Suprapubic skin (tissue), 4 donors: ENCODE measurements around the gene ARPC4.

Source experiments
- CTCF ChIP-seq, 2 donors: fragments of 200-600 bp in 1 of 2; fragments of 450-650 bp in 1 of 2; sonication (generic) in 1 of 2; IDR thresholded peaks; one replicate each; pipeline ENCODE4 v1.5.1; 2016 to 2019; ENCODE audit warnings: antibody characterized with exemption in 2 of 2, mild to moderate bottlenecking in 1 of 2, moderate library complexity in 1 of 2
- POLR2A ChIP-seq, 2 donors: fragments of 450-650 bp; IDR thresholded peaks; one replicate each; pipeline ENCODE4 v1.6.1; 2017; ENCODE audit warnings: antibody characterized with exemption in 2 of 2, mild to moderate bottlenecking in 2 of 2, moderate library complexity in 2 of 2
- POLR2AphosphoS5 ChIP-seq, 3 donors: sonication (generic); formaldehyde crosslinking; IDR thresholded peaks; one replicate each; pipeline ENCODE4 v1.6.1; 2017; ENCODE audit warnings: antibody characterized with exemption in 3 of 3

GRCh38 chr3:9744162-9744561, 48.7 kb upstream of the ARPC4 start:
- TF ChIP-seq CTCF (IDR thresholded peaks at IDR 0.05) (no peak), POLR2AphosphoS5 (IDR thresholded peaks at IDR 0.05) (no peak), POLR2A (IDR thresholded peaks at IDR 0.05) (no peak)
